HCT116 (cell line): Measurements from ENCODE around the gene EEFSEC.

ENCODE experiments used
- CBX3 ChIP-seq: IDR thresholded peaks from 2 replicates; pipeline ENCODE4 v1.6.1; 2012; ENCODE audit warnings: low read depth
- ELF1 ChIP-seq: IDR thresholded peaks from 2 replicates; pipeline ENCODE4 v1.6.1; 2012; ENCODE audit warnings: low read depth, borderline replicate concordance
- EZH2 ChIP-seq: fragments of 200-600 bp; sonication (generic); IDR thresholded peaks from 2 replicates; pipeline ENCODE4 v1.6.1; 2017; ENCODE audit warnings: antibody characterized with exemption, mixed run types
- EZH2phosphoT487 ChIP-seq: fragments of 200-600 bp; IDR thresholded peaks from 2 replicates; pipeline ENCODE4 v1.6.1; 2018; ENCODE audit warnings: antibody characterized with exemption, borderline replicate concordance
- JUND ChIP-seq: IDR thresholded peaks from 2 replicates; pipeline ENCODE4 v1.6.1; 2012
- POLR2A ChIP-seq: IDR thresholded peaks from 2 replicates; pipeline ENCODE4 v1.7.0; 2011; ENCODE audit warnings: borderline replicate concordance; ENCODE audit not compliant: insufficient read depth, insufficient read length; ENCODE audit errors: extremely low read depth
- POLR2AphosphoS5 ChIP-seq: IDR thresholded peaks from 2 replicates; pipeline ENCODE4 v1.6.1; 2011; ENCODE audit warnings: mild to moderate bottlenecking, low read depth, low read length, moderate library complexity
- RAD21 ChIP-seq: IDR thresholded peaks from 2 replicates; pipeline ENCODE4 v1.6.1; 2012; ENCODE audit warnings: low read depth, mild to moderate bottlenecking
- REST ChIP-seq: IDR thresholded peaks from 2 replicates; pipeline ENCODE4 v1.6.1; 2012; ENCODE audit warnings: low read depth
- SIN3A ChIP-seq: IDR thresholded peaks from 2 replicates; pipeline ENCODE4 v1.6.1; 2012; ENCODE audit warnings: low read depth
- YY1 ChIP-seq: IDR thresholded peaks from 2 replicates; pipeline ENCODE4 v1.6.1; 2011; ENCODE audit warnings: low read length, low read depth, moderate library complexity, mild to moderate bottlenecking; ENCODE audit not compliant: insufficient replicate concordance; ENCODE audit errors: extremely low read depth
- TF ChIP-seq, protein P1 (sequence below), 3 experiments: fragments of 200-600 bp in 1 of 3; sonication (generic) in 1 of 3; IDR thresholded peaks in 2 of 3; conservative IDR thresholded peaks in 1 of 3; 2 replicates each; pipeline ENCODE4 v1.5.1; 2012 to 2017; ENCODE audit warnings: low read depth in 2 of 3, low read length in 2 of 3, antibody characterized with exemption in 1 of 3, borderline replicate concordance in 1 of 3, control low read depth in 1 of 3, mild to moderate bottlenecking in 1 of 3, mixed read lengths in 1 of 3, mixed run types in 1 of 3, moderate library complexity in 1 of 3; ENCODE audit not compliant: insufficient read depth in 1 of 3
- TF ChIP-seq, protein P2 (sequence below): IDR thresholded peaks from 2 replicates; pipeline ENCODE4 v1.6.1; 2012
- TF ChIP-seq, protein P3 (sequence below): IDR thresholded peaks from 2 replicates; pipeline ENCODE4 v1.6.1; 2011; ENCODE audit warnings: mild to moderate bottlenecking, low read length, moderate library complexity; ENCODE audit not compliant: insufficient replicate concordance; ENCODE audit errors: extremely low read depth

DNA sequence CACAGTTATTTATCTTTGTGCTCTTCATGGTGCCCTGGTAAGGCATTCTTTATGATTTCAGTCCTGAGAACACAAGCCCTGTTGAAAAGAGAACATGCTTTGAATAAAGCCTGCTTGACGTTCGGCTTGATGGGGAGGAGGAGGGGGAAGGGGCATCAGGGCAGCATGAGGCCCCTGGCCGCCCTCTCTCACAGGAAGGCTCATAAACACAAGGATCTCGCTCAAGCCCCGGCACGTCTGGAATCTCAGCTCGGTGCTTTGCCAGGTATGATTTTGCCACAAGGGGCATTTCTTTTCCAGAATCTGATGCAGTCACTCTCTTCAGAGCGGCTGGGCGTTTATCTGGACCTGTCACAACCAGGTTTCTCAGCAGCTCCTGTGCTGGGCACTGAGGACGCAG is 184.0 kb downstream of the EEFSEC start:
- TF ChIP-seq, protein P1, sequence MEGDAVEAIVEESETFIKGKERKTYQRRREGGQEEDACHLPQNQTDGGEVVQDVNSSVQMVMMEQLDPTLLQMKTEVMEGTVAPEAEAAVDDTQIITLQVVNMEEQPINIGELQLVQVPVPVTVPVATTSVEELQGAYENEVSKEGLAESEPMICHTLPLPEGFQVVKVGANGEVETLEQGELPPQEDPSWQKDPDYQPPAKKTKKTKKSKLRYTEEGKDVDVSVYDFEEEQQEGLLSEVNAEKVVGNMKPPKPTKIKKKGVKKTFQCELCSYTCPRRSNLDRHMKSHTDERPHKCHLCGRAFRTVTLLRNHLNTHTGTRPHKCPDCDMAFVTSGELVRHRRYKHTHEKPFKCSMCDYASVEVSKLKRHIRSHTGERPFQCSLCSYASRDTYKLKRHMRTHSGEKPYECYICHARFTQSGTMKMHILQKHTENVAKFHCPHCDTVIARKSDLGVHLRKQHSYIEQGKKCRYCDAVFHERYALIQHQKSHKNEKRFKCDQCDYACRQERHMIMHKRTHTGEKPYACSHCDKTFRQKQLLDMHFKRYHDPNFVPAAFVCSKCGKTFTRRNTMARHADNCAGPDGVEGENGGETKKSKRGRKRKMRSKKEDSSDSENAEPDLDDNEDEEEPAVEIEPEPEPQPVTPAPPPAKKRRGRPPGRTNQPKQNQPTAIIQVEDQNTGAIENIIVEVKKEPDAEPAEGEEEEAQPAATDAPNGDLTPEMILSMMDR (IDR thresholded peaks at IDR 0.05 in 2 of 3, conservative IDR thresholded peaks at IDR 0.05 in 1 of 3; ENCODE audit: borderline replicate concordance in 1 of 3, insufficient read depth in 1 of 3, low read depth in 2 of 3, low read length in 2 of 3), result no peak
- TF ChIP-seq SIN3A, result no peak
- TF ChIP-seq REST, result no peak
- TF ChIP-seq RAD21, result no peak
- no peak for TF ChIP-seq POLR2A
- no peak for TF ChIP-seq EZH2
- TF ChIP-seq, protein P2, sequence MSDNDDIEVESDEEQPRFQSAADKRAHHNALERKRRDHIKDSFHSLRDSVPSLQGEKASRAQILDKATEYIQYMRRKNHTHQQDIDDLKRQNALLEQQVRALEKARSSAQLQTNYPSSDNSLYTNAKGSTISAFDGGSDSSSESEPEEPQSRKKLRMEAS, result no peak
- no peak for TF ChIP-seq EZH2phosphoT487
- TF ChIP-seq POLR2AphosphoS5, result no peak
- no peak for TF ChIP-seq ELF1
- TF ChIP-seq, protein P3, sequence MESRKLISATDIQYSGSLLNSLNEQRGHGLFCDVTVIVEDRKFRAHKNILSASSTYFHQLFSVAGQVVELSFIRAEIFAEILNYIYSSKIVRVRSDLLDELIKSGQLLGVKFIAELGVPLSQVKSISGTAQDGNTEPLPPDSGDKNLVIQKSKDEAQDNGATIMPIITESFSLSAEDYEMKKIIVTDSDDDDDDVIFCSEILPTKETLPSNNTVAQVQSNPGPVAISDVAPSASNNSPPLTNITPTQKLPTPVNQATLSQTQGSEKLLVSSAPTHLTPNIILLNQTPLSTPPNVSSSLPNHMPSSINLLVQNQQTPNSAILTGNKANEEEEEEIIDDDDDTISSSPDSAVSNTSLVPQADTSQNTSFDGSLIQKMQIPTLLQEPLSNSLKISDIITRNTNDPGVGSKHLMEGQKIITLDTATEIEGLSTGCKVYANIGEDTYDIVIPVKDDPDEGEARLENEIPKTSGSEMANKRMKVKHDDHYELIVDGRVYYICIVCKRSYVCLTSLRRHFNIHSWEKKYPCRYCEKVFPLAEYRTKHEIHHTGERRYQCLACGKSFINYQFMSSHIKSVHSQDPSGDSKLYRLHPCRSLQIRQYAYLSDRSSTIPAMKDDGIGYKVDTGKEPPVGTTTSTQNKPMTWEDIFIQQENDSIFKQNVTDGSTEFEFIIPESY, result no peak
- TF ChIP-seq YY1, result no peak
- no peak for TF ChIP-seq CBX3
- TF ChIP-seq JUND, result no peak
